Natural killer cell (primary cell): ENCODE measurements around the gene CCR7. TPM values are rescaled to one million over a fixed set of nuclear protein-coding genes. Genes with fewer than 3 reads are reported as not detected.

Experiments used
- ATAC-seq, 3 donors: fragments of 150-1000 bp in 2 of 3; fragments of 200-7000 bp in 1 of 3; cut with Tn5 transposase; 1 replicate in 1 of 3; 2 replicates in 2 of 3; pipeline ENCODE4 v1.10.0; 2021; ENCODE audit warnings: mild to moderate bottlenecking in 2 of 3, moderate library complexity in 2 of 3
- DNase-seq, 2 donors: peaks; one replicate each; pipeline versions ENCODE4 v3.0.0 to v3.0.0-alpha.2; 2013 to 2021; ENCODE audit warnings: mixed read lengths in 1 of 2
- H3K27ac ChIP-seq: one replicate; pipeline ENCODE4 v1.5.1; 2013; ENCODE audit warnings: mild to moderate bottlenecking, low read length
- H3K27me3 ChIP-seq: one replicate; pipeline ENCODE4 v1.6.1; 2013; ENCODE audit warnings: low read length; ENCODE audit not compliant: control insufficient read depth, insufficient read depth
- H3K36me3 ChIP-seq: one replicate; pipeline ENCODE4 v1.6.1; 2013; ENCODE audit warnings: low read length; ENCODE audit not compliant: control insufficient read depth, insufficient read depth
- H3K4me1 ChIP-seq: one replicate; pipeline ENCODE4 v1.6.1; 2013; ENCODE audit warnings: low read length; ENCODE audit not compliant: control insufficient read depth, insufficient read depth
- H3K4me3 ChIP-seq: one replicate; pipeline ENCODE4 v1.5.1; 2013; ENCODE audit warnings: low read length
- H3K9me3 ChIP-seq: one replicate; pipeline ENCODE4 v1.6.1; 2013; ENCODE audit warnings: low read length; ENCODE audit not compliant: control insufficient read depth, insufficient read depth
- H3K27ac Mint-ChIP-seq, 2 donors: one replicate each; pipeline ENCODE4 v1.8.0; 2022; ENCODE audit warnings: mild to moderate bottlenecking in 2 of 2, mixed read lengths in 2 of 2, moderate library complexity in 1 of 2
- H3K27me3 Mint-ChIP-seq, 2 donors: one replicate each; pipeline ENCODE4 v1.8.0; 2022; ENCODE audit warnings: low read depth in 2 of 2, mixed read lengths in 2 of 2
- H3K36me3 Mint-ChIP-seq: one replicate; pipeline ENCODE4 v1.8.0; 2022; ENCODE audit warnings: mixed read lengths
- H3K4me1 Mint-ChIP-seq, 2 donors: one replicate each; pipeline ENCODE4 v1.8.0; 2022; ENCODE audit warnings: mixed read lengths in 2 of 2
- H3K4me3 Mint-ChIP-seq: one replicate; pipeline ENCODE4 v1.8.0; 2022; ENCODE audit warnings: mild to moderate bottlenecking, moderate library complexity, mixed read lengths
- H3K9me3 Mint-ChIP-seq, 2 donors: one replicate each; pipeline ENCODE4 v1.8.0; 2022; ENCODE audit warnings: mixed read lengths in 2 of 2
- WGBS: methylation state at CpG from one replicate; pipeline ENCODE4 v1.1.7; 2013; ENCODE audit warnings: missing lambda C conversion rate; ENCODE audit not compliant: insufficient coverage; 5-methylcytosine and 5-hydroxymethylcytosine counted together
- intact Hi-C: fragments of 100-400 bp; cut with micrococcal nuclease; formaldehyde crosslinking; loops from one replicate; pipeline ENCODE4 v1.14.2; 2022
- total RNA-seq, 4 donors: library from RNA; stranded (reverse); fragments of 120-200 nt in 1 of 4; gene quantifications; one replicate each; pipeline versions ENCODE4 v1.2.3 to v1.2.4, GENCODE V29; 2013 to 2022
- TF ChIP-seq, protein P1 (sequence below): fragments of 200-600 bp; IDR thresholded peaks from one replicate; pipeline ENCODE4 v1.8.0; 2022; ENCODE audit warnings: antibody characterized with exemption

The CCR7 gene
- total RNA-seq, 3 donors from 2014 or later (not counting 1 experiment from before 2014, with no cell fraction given) = 3.2 to 8.0 (median 6.6) TPM

DNA sequence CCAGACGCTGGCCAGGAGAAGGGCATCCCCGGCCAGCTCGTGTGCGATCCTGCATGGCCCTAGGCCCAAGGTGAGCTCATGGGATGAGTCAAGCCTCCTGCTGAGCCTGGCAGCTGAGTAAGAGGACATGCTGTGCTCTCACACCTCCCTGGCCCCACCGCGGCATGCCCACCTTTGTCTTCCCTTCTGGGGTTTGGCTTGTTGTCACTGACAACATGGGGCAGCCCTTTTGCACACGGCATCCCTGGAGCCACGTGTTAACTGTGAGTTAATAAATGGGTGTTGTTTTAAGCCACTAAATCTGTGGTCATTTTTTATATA, 55.0 kb downstream of the CCR7 start:
- peaks cover 7 to 8% of the 10 kb centered on the region in 2 donors for H3K27me3 Mint-ChIP-seq
- H3K4me1 Mint-ChIP-seq = peaks cover 19 to 30% of the 10 kb centered on the region in 2 donors
- no peak overlapping the region for H3K27ac Mint-ChIP-seq
- no peaks in the 10 kb centered on the region for H3K36me3 Mint-ChIP-seq
- no peak for DNase-seq
- H3K4me3 Mint-ChIP-seq = no peak overlapping the region
- no peaks in the 10 kb centered on the region for H3K27me3 ChIP-seq
- H3K9me3 Mint-ChIP-seq = no peaks in the 10 kb centered on the region
- no peak overlapping the region for H3K27ac ChIP-seq
- no peak overlapping the region for H3K4me3 ChIP-seq
- intact Hi-C loops = no loop called here
- no peaks in the 10 kb centered on the region for H3K9me3 ChIP-seq
- no peak for ATAC-seq
- TF ChIP-seq, protein P1, sequence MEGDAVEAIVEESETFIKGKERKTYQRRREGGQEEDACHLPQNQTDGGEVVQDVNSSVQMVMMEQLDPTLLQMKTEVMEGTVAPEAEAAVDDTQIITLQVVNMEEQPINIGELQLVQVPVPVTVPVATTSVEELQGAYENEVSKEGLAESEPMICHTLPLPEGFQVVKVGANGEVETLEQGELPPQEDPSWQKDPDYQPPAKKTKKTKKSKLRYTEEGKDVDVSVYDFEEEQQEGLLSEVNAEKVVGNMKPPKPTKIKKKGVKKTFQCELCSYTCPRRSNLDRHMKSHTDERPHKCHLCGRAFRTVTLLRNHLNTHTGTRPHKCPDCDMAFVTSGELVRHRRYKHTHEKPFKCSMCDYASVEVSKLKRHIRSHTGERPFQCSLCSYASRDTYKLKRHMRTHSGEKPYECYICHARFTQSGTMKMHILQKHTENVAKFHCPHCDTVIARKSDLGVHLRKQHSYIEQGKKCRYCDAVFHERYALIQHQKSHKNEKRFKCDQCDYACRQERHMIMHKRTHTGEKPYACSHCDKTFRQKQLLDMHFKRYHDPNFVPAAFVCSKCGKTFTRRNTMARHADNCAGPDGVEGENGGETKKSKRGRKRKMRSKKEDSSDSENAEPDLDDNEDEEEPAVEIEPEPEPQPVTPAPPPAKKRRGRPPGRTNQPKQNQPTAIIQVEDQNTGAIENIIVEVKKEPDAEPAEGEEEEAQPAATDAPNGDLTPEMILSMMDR = no peak
- H3K4me1 ChIP-seq = peaks cover 11% of the 10 kb centered on the region
- H3K36me3 ChIP-seq = no peaks in the 10 kb centered on the region
- 91% methylated on average over 6 of the region's 8 CpGs for WGBS

DNA sequence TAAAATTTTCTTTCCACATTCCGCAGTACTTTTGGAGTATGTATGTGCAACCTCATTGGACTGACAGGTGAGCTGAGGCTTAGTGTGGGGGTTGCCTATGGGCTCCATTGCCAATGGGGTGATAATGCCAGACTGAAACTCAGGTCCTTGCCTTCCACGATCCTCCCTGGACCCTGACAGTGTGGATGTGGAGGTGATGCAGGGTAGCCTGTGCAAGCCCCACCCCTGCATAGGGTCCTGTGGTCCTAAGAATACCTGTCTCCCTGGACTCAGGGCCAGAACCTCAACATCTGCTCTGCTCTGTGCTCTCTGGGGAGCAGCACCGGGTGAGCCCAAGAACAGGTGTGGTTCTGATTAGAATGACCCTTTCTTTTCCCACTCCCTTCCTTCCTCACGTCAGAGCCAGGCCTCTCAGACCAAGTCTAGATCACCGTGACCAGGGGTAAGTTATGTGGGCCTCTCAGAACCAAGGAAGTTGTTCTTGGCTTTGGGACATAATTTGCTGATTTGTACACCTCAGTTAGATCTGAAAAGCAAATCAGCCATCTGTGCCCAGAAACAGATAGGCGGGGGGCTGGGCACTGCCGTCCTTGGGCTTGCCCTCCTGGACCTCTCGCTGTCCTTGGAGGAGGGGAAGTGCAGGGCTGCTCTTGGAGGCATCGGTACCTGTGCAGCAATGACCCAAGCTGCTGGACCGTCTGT, 55.5 kb downstream of the CCR7 start:
- intact Hi-C loops = no loop called here
- peaks cover 7% of the 10 kb centered on the region in 2 donors for H3K27me3 Mint-ChIP-seq
- H3K27ac ChIP-seq = no peak overlapping the region
- H3K27ac Mint-ChIP-seq = no peak overlapping the region
- no peak overlapping the region for H3K4me3 ChIP-seq
- H3K9me3 ChIP-seq = no peaks in the 10 kb centered on the region
- H3K4me1 ChIP-seq = peaks cover 6% of the 10 kb centered on the region
- WGBS = 98% methylated on average over 10 of the region's 10 CpGs
- peaks cover 14 to 25% of the 10 kb centered on the region in 2 donors for H3K4me1 Mint-ChIP-seq
- no peaks in the 10 kb centered on the region for H3K9me3 Mint-ChIP-seq
- DNase-seq = no peak
- no peak for ATAC-seq
- TF ChIP-seq, protein P1 = no peak
- H3K36me3 Mint-ChIP-seq = no peaks in the 10 kb centered on the region
- no peaks in the 10 kb centered on the region for H3K27me3 ChIP-seq
- no peaks in the 10 kb centered on the region for H3K36me3 ChIP-seq
- H3K4me3 Mint-ChIP-seq = no peak overlapping the region

DNA sequence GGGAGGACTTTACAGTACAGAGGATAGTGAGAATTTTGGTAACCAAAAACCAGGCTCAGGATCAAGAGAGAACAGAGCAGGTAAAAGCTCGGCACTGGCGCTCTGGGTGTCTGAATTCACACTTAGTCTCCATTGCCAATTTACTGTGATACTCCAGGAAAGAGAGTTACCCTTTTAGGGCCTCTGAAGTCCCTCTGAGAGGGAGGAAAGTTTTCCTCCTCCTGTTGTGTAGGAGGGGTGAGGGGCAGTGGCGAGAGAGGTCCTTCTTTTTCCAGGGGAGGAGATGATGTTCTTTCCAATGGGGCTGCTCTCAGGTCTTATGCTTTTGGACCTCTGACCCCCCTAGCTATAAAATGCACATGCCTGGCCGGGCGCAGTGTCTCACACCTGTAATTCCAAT, 58.5 kb downstream of the CCR7 start:
- no peak overlapping the region for H3K27ac Mint-ChIP-seq
- Histone ChIP-seq H3K4me1 (no peaks in the 10 kb centered on the region), H3K4me3 (no peak overlapping the region), H3K27me3 (no peaks in the 10 kb centered on the region), H3K9me3 (no peaks in the 10 kb centered on the region), H3K27ac (no peak overlapping the region), H3K36me3 (no peaks in the 10 kb centered on the region)
- peaks cover 0 to 7% of the 10 kb centered on the region in 2 donors for H3K27me3 Mint-ChIP-seq
- TF ChIP-seq, protein P1 = no peak
- H3K36me3 Mint-ChIP-seq = no peaks in the 10 kb centered on the region
- no peak overlapping the region for H3K4me3 Mint-ChIP-seq
- ATAC-seq = no peak
- no peak for DNase-seq
- intact Hi-C loops = no loop called here
- 100% methylated on average over 4 of the region's 5 CpGs for WGBS
- H3K9me3 Mint-ChIP-seq = no peaks in the 10 kb centered on the region
- H3K4me1 Mint-ChIP-seq = peaks cover 0 to 17% of the 10 kb centered on the region in 2 donors

Other genes with a start within 250 kb of the CCR7 start
- not detected for gene GJD3, start 200.7 kb downstream of the CCR7 start, total RNA-seq
- gene TOP2A, start 147.6 kb downstream of the CCR7 start, total RNA-seq = 1 to 10 TPM; 2.0 to 6.4 (median 4.6) TPM
- gene IGFBP4, start 122.0 kb downstream of the CCR7 start, total RNA-seq = 1 to 10 TPM; 2.1 to 8.1 (median 2.8) TPM
- gene TNS4, start 63.8 kb downstream of the CCR7 start, total RNA-seq = 1 to 10 TPM in 1 of 3 donors, under 1 TPM in 2; 0.65 to 1.8 (median 0.94) TPM
- gene SMARCE1, start 82.3 kb upstream of the CCR7 start, total RNA-seq = 100 to 1,000 TPM in 2 of 3 donors, 10 to 100 TPM in 1; 87.8 to 102 (median 101) TPM
- gene KRT222, start 99.7 kb upstream of the CCR7 start, total RNA-seq = not detected
- gene KRT24, start 138.3 kb upstream of the CCR7 start, total RNA-seq = not detected
- not detected for gene KRT25, start 189.9 kb upstream of the CCR7 start, total RNA-seq
- gene KRT26, start 206.7 kb upstream of the CCR7 start, total RNA-seq = not detected
- gene KRT27, start 217.1 kb upstream of the CCR7 start, total RNA-seq = not detected
- not detected for gene KRT28, start 234.5 kb upstream of the CCR7 start, total RNA-seq